ENCODE data around the gene TRMT11. TPM values are rescaled to one million over a fixed set of nuclear protein-coding genes. Genes with fewer than 3 reads are reported as not detected.

TRMT11 gene
- polyA plus RNA-seq, 1 of the 3 experiments (the other 2 are of a cell fraction) = 15.0 TPM

DNA sequence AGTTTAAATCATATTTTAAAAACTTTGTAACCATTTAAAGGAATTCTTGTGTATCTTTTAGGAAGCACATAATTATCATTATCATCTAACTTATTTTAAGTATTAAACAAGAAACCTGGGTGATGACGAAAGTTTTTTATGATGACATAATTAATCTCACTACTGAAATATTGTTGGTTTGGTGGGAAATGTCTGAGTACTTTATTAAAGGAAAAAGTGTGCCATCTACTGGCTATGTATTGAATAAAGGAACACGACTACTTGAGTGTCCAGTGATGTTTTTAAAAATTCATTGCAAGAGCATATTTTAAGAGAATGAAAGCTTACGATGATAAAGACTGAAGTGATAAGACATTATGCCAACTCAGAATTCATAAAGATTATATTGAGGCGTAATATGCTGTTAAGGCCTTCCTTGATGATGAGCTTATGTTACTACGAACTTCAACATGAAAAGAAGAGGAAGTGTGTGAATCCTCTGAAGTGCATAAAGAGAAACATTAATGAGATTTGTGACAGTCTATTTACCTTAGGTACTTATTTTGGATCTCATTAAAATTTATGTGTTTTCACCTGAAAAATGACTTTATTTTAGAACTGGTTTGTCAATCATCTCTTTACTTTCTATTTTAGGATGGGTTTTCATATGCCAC, 12.0 kb upstream of the TRMT11 start:
- POLR2A ChIA-PET = no interaction called here
- no peaks in the 10 kb centered on the region for H3K27me3 ChIP-seq (ENCODE audit: insufficient read depth)
- H3K9ac ChIP-seq = no peak overlapping the region
- H3K79me2 ChIP-seq (ENCODE audit: insufficient read depth) = no peaks in the 10 kb centered on the region; the same call in 1 of the 2 replicates
- no peak overlapping the region for H2AFZ ChIP-seq (ENCODE audit: low read depth)
- no peaks in the 10 kb centered on the region for H3K4me1 ChIP-seq (ENCODE audit: control insufficient read depth in 1 of 2, insufficient read depth in 2 of 2, low read depth in 1 of 2, low read length in 1 of 2)
- H3F3A ChIP-seq (replicated peaks; ENCODE audit: insufficient read depth) = no peaks in the 10 kb centered on the region
- H3K36me3 ChIP-seq (replicated peaks in 1 of 2; ENCODE audit: control insufficient read depth in 1 of 2, insufficient read depth in 2 of 2, low read length in 1 of 2) = peaks cover 6 to 11% of the 10 kb centered on the region in 2 experiments
- 26% methylated on average over 5 of the region's 5 CpGs for WGBS (ENCODE audit: low lambda C conversion rate)
- H4K20me1 ChIP-seq (ENCODE audit: insufficient read depth) = no peaks in the 10 kb centered on the region
- DNase-seq = peak; percentile 34
- H3K9me3 ChIP-seq = no peaks in the 10 kb centered on the region
- no peak overlapping the region for H3K4me2 ChIP-seq
- peak; percentile 80 for TF ChIP-seq RAD21 (IDR thresholded peaks at IDR 0.05; ENCODE audit: low read length)
- TF ChIP-seq YY1 (IDR thresholded peaks at IDR 0.05; ENCODE audit: low read depth) = no peak
- peak; percentile 52 for TF ChIP-seq SMC3 (IDR thresholded peaks at IDR 0.05; ENCODE audit: low read depth, low read length)
- TF ChIP-seq, protein P1, sequence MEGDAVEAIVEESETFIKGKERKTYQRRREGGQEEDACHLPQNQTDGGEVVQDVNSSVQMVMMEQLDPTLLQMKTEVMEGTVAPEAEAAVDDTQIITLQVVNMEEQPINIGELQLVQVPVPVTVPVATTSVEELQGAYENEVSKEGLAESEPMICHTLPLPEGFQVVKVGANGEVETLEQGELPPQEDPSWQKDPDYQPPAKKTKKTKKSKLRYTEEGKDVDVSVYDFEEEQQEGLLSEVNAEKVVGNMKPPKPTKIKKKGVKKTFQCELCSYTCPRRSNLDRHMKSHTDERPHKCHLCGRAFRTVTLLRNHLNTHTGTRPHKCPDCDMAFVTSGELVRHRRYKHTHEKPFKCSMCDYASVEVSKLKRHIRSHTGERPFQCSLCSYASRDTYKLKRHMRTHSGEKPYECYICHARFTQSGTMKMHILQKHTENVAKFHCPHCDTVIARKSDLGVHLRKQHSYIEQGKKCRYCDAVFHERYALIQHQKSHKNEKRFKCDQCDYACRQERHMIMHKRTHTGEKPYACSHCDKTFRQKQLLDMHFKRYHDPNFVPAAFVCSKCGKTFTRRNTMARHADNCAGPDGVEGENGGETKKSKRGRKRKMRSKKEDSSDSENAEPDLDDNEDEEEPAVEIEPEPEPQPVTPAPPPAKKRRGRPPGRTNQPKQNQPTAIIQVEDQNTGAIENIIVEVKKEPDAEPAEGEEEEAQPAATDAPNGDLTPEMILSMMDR (IDR thresholded peaks at IDR 0.05) = peak; percentile 74
- H3K9me2 ChIP-seq = no peaks in the 10 kb centered on the region
- CTCF ChIA-PET = interaction anchor here (0.6 to 4.0 kb wide), 42 partner anchors 8 to 1136 kb away, joined by 3 to 46 read pairs (median 4); partner anchors contain the start of genes HINT3, NCOA7 and TRMT11
- no peak overlapping the region for H3K27ac ChIP-seq (ENCODE audit: low read depth in 2 of 2, low read length in 1 of 2)
- H3K4me3 ChIP-seq (ENCODE audit: low read depth in 2 of 2, low read length in 1 of 2) = no peak overlapping the region

DNA sequence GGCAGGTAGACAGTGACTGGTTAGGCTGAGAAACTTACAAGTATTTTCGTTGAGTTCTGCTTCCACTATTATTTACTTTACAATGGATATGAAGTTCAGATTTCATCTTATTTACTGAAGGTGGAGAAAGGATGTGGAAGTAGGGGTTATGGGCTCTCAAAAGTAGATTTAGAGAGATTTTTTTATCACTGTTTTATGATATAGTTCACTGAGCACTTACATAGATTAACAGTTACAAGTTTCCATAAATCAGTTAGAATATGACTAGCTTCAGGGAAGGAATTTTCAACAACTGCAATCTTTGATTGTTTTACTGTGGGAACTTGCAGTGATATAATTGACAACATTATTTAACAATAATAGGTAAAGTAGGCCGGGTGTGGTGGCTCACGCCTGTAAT, 7.2 kb upstream of the TRMT11 start:
- H4K20me1 ChIP-seq (ENCODE audit: insufficient read depth) = no peaks in the 10 kb centered on the region
- H3K79me2 ChIP-seq (ENCODE audit: insufficient read depth) = no peaks in the 10 kb centered on the region
- no peak overlapping the region for H3K4me2 ChIP-seq
- no peaks in the 10 kb centered on the region for H3K9me3 ChIP-seq
- no peak for DNase-seq
- H3K36me3 ChIP-seq (replicated peaks in 1 of 2; ENCODE audit: control insufficient read depth in 1 of 2, insufficient read depth in 2 of 2, low read length in 1 of 2) = peaks cover 4 to 5% of the 10 kb centered on the region in 2 experiments
- no peak overlapping the region for H3K4me3 ChIP-seq (ENCODE audit: low read depth in 2 of 2, low read length in 1 of 2)
- no peaks in the 10 kb centered on the region for H3K9me2 ChIP-seq
- CTCF ChIA-PET = no interaction called here
- POLR2A ChIA-PET = no interaction called here
- WGBS (ENCODE audit: low lambda C conversion rate) = 80% methylated on average over 3 of the region's 3 CpGs
- H3K4me1 ChIP-seq (ENCODE audit: control insufficient read depth in 1 of 2, insufficient read depth in 2 of 2, low read depth in 1 of 2, low read length in 1 of 2) = peaks cover 0 to 11% of the 10 kb centered on the region in 2 experiments; a peak in 3 of 4 replicates
- no peaks in the 10 kb centered on the region for H3K27me3 ChIP-seq (ENCODE audit: insufficient read depth)
- H3K9ac ChIP-seq = no peak overlapping the region
- no peak overlapping the region for H3K27ac ChIP-seq (ENCODE audit: low read depth in 2 of 2, low read length in 1 of 2)
- H3F3A ChIP-seq (replicated peaks; ENCODE audit: insufficient read depth) = peaks cover 11% of the 10 kb centered on the region
- no peak overlapping the region for H2AFZ ChIP-seq (ENCODE audit: low read depth)
- TF ChIP-seq FOSL2 (IDR thresholded peaks at IDR 0.05; ENCODE audit: borderline replicate concordance, low read depth) = no peak
- TF ChIP-seq FOXM1 (IDR thresholded peaks at IDR 0.05; ENCODE audit: low read depth) = no peak
- TF ChIP-seq POLR2AphosphoS5 (IDR thresholded peaks at IDR 0.05; ENCODE audit: low read depth, low read length) = no peak
- TF ChIP-seq ELF1 (IDR thresholded peaks at IDR 0.05) = no peak
- TF ChIP-seq, protein P2, sequence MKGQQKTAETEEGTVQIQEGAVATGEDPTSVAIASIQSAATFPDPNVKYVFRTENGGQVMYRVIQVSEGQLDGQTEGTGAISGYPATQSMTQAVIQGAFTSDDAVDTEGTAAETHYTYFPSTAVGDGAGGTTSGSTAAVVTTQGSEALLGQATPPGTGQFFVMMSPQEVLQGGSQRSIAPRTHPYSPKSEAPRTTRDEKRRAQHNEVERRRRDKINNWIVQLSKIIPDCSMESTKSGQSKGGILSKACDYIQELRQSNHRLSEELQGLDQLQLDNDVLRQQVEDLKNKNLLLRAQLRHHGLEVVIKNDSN (IDR thresholded peaks at IDR 0.05; ENCODE audit: borderline replicate concordance, low read depth) = no peak
- no peak for TF ChIP-seq NRF1 (IDR thresholded peaks at IDR 0.05; ENCODE audit: low read depth, low read length)
- no peak for TF ChIP-seq YY1 (IDR thresholded peaks at IDR 0.05; ENCODE audit: low read depth)
- TF ChIP-seq GABPA (IDR thresholded peaks at IDR 0.05; ENCODE audit: low read depth) = no peak
- TF ChIP-seq GATA2 (CRISPR knock-in tag; IDR thresholded peaks at IDR 0.05) = no peak
- TF ChIP-seq EP300 (IDR thresholded peaks at IDR 0.05; ENCODE audit: borderline replicate concordance in 1 of 2, low read depth in 1 of 2, low read length in 1 of 2) = no peak
- no peak for TF ChIP-seq NFIC (IDR thresholded peaks at IDR 0.05; ENCODE audit: borderline replicate concordance)
- TF ChIP-seq TEAD4 (IDR thresholded peaks at IDR 0.05; ENCODE audit: borderline replicate concordance, insufficient read depth) = no peak
- TF ChIP-seq EZH2phosphoT487 (IDR thresholded peaks at IDR 0.05; ENCODE audit: borderline replicate concordance, low read depth) = no peak
- TF ChIP-seq RCOR1 (IDR thresholded peaks at IDR 0.05; ENCODE audit: low read length) = no peak
- no peak for TF ChIP-seq SMC3 (IDR thresholded peaks at IDR 0.05; ENCODE audit: low read depth, low read length)
